Measurements from ENCODE around the gene FOXJ1.

Gene FOXJ1

DNA sequence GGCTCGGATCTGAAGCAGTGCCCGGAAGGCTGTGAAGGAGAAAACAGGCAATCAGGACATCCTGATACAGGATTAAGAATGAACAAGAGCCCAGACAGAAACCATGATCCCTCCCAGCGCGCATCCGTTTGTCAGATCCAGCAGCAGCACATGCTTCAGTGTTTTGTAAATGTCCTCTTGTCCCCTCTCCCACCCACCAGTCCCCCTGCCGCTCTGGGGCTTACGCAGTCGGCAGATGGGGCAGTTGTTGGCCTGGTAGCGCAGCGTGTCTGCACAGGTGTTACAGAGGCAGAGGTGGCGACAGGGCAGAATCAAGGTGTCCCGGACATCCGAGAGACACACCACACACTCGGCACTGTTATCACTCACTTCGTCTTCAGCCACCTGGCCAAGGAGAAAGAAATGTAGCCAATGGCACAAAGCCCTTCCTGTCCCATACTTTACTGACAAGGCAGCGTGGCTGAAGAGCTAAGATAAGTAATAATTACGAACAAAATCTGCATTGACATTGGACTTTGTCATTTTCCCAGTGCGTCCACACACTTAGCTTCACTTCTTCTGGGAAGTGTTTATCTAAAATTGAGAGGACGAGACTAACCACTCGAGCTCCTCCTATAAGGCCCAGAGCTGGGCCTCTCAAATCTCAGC, 20.7 kb upstream of the FOXJ1 start:
- in situ Hi-C loops (cut with HindIII; ENCODE audit: low sequenced_read_pairs): no loop called here

- in situ Hi-C loops (cut with HindIII; ENCODE audit: low sequenced_read_pairs): no loop called here
These were observed 20.0 kb upstream of the FOXJ1 start for GRCh38 chr17:76160896-76161528.

DNA sequence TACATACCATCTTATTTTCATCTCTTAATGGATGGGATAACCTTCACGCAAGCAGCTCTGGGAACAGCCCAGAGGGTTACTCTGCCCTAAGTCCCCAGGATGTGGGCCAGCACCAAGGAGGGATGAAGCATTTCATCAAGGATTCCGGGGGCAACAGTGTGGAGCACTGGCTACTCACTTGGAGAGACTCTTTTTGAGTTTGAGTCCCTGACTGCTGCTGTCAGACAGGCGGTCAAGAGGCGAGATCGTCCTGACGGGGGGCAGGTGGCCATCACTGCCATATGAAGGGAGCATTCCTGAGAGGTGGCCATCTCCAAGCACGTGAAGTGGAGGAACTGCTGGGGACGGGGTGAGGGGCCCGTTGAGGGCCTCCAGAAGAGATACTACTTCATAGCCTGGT, 18.1 kb upstream of the FOXJ1 start:
- in situ Hi-C loops (cut with HindIII; ENCODE audit: low sequenced_read_pairs): no loop called here

- in situ Hi-C loops (cut with HindIII; ENCODE audit: low sequenced_read_pairs): no loop called here
These were observed 16.7 kb upstream of the FOXJ1 start for GRCh38 chr17:76157759-76158158.

GRCh38 chr17:76156662-76156991, 15.6 kb upstream of the FOXJ1 start:
- in situ Hi-C loops (cut with HindIII; ENCODE audit: low sequenced_read_pairs): no loop called here

DNA sequence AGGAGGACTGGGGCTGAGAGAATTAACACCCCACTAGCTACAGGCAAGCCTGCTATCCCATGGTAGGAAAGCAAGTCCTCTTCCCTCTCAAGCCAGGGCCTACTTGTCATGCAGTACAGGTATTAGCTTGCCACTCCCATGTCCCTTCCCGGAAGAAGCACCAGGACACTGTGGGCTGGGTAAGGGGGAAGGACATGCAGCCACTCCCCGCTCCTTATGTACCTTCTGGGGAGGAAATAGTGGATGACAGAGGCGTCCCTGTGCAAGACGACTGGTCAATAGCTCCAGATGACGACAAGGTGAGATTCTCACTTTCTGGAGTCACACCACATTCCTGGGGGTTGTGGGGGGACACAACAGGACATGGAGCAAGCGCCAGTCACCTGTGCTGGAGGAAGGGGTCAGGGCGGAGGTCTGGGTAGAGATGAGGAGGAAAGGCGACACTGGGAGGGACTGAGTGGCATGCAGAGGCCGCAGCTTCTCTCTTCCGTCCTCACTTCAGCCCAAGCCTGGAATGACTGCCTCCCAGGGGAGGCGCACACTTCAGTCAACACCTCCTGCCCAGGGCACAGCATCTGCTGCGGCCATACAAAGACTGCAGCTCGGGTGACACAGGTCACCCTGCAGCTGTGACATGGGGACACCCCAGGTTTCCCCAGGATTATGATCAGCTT, 15.1 kb upstream of the FOXJ1 start:
- in situ Hi-C loops (cut with HindIII; ENCODE audit: low sequenced_read_pairs): no loop called here

DNA sequence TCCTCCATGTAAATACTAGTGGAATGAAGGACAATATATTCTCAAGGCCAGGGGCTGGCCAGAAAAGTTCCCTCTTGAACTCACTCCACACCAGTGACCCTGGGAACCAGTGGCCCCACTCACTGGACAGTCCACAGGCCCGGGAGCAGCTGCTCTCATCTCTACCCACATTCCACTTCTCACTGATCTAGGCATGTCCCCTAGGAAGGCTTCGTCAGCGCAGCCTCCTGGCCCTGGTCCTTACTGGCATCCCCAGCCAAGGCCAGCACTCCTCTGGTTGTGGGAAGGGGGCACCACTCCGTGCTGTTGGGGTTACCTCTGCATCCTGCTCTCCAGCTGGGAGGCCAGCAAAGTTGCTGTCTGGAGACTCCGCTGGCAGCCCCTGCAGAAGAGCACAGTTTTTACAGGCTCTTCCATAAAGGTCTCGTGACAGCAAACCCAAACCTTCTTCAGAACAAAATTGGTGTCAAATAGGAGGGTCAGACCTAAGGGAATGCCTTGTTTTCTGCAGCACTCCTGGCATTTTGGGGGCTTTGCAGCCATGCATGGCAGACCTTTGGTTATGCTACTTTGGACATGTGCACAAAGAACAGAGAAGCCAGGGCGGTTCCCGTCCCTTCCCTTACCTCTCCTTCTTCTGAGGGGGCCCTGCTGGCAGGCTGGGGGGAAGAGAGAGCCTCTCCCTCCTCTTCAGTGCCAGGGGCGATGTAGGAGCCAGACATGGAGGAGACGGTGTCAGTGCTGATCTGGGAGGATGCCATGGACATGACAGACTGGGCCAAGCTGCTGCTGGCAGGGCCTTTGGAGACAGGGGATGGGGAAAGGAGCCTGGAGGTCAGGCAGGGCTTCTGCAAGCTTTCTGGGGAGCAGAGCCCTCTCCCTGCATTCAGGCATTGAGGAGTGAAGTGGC, 14.1 kb upstream of the FOXJ1 start:
- in situ Hi-C loops (cut with HindIII; ENCODE audit: low sequenced_read_pairs): no loop called here

DNA sequence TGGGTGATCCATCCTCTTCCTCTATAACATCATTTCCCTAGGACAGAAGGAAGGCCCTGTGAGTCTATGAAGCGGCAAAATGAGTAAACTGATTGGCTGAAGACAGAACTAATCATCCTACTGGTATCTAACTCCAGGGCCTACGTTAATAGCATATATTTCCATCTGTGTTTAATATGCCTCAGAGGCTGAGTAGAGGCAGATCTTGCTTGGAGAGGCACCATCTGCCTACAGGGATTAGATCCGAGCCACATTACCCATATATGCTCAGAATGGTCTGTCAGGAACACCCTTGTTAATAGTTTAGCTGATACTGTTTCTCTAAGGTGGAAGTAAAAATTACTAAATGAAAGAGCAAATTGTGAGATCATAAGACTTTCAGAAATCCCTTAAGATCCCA, 13.2 kb upstream of the FOXJ1 start:
- in situ Hi-C loops (cut with HindIII; ENCODE audit: low sequenced_read_pairs): no loop called here

- in situ Hi-C loops (cut with HindIII; ENCODE audit: low sequenced_read_pairs): no loop called here
These were observed 12.6 kb upstream of the FOXJ1 start for GRCh38 chr17:76153640-76154039.

GRCh38 chr17:76153202-76153601, 12.2 kb upstream of the FOXJ1 start:
- in situ Hi-C loops (cut with HindIII; ENCODE audit: low sequenced_read_pairs): no loop called here

DNA sequence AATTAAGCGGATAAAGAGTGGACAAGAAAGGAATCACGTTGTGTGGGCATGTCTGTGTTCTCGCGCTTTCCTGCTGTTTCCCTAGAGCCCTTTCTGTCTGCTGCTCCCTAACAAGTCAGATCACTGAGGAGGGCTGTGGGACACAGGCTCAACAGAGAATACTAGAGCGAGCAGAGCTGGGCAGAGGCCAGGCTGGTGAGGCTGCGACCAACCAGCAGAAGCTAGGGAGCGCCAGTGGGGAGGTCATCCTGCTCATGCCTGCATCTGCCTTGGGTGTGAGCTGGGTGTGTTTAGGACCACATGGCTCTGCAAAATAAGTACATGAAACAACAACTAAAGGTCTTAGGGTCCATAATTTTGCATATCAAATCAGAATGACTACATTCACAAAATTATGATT, 11.5 kb upstream of the FOXJ1 start:
- in situ Hi-C loops (cut with HindIII; ENCODE audit: low sequenced_read_pairs): no loop called here

DNA sequence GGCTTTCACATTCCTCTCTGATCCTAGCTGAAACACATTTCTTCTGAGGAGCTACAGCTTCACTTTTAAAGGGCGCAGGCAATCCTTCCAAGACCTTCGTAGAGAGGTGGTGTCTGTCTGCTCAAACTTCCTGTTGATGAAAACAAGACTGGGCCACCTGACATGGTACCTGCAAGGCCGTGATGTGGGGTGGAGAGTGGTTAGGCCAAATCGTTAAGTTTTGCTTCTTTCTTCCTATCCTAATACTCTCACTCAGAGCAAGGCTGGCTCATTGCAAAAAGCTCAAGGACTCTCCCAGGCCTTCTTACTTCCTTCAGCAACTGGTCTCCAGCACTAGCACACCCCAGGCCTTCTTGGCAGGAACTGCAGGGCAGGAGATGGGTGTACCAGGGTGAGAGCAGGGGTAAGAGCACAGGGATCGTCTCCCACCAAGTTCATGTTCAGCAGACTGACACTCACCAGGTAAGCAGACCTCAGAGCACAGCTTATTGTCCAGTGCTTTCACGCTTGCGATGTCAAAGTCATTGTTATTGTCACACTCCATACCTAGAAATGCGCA, 10.9 kb upstream of the FOXJ1 start:
- in situ Hi-C loops (cut with HindIII; ENCODE audit: low sequenced_read_pairs): no loop called here

DNA sequence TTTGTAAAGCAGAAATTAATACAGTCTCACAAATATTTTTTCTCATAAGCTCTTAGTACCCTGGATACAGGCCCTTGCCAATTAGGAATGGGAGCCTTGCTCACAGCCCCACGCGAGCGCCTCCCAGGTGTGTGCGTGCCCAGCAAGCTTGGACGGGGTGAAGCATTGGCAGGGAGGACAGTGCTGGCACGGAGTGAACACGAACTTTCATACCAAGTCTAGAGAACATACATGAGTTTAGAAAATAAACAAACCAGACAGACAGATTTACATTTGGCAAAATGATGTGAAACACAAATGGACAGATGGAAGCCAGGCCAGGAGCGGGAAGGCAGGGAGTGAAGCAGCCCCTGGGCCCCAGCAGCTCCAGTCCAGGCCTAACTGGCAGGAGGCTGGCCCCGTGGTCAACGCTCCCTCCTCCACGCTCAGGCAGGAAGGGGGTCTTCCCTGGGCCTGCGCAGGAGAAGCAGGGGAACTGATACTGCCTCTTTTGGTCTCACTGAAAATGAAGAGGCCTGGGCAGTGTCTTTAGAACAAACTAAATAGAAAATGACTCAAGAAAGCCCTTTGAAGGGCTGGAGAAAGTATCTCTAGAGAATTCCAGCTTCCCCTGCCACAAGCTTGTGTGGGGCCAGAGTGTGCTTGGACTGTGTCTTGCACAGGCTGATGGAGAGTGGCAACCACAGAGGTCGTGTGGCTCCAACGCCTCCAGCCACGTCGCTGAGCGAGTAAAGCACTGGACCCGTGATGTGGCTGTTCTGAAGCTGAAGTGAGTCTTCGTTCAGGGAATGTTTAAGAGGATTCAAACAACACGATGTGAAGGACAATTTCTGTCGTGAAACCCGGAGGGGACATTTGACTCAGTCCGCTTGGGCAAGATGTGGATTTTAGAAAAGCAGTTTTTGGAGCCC, 9.9 kb upstream of the FOXJ1 start:
- in situ Hi-C loops (cut with HindIII; ENCODE audit: low sequenced_read_pairs): no loop called here

DNA sequence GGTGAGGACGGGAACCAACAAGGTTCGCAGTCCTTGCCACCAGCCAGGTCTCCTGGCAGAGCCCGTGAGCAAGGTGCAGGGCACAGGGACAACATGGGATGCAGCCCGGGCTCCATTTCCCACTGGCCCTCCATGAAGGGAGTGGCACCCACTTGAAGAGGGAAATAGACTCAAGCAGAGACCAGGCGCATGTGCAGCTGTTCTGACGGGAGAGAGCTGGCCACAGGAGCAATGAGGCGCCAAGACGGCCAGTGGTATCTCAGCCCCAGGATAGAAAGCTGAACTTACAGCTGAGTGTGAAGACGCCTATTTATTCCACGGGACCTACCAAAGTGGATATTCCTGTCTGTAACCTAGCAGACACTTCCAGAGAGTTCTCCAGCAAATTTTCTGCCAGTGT, 8.2 kb upstream of the FOXJ1 start:
- in situ Hi-C loops (cut with HindIII; ENCODE audit: low sequenced_read_pairs): no loop called here

DNA sequence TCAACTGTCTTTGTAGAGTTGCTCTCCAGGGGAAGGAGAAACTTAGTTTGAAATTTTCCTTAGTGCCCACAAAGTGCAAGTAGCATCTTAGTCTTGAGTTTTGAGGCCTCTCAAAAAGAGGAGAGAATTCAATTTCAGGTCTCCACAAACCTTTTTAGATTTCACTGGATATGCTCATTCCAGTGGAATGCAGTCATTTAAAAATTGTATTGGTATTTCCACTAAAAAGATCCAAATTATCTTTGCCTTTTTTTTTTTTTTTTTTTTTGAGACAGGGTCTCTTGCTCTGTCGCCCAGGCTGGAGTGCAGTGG, 6.9 kb upstream of the FOXJ1 start:
- in situ Hi-C loops (cut with HindIII; ENCODE audit: low sequenced_read_pairs): no loop called here

GRCh38 chr17:76147211-76148014, 6.4 kb upstream of the FOXJ1 start:
- in situ Hi-C loops (cut with HindIII; ENCODE audit: low sequenced_read_pairs): no loop called here

DNA sequence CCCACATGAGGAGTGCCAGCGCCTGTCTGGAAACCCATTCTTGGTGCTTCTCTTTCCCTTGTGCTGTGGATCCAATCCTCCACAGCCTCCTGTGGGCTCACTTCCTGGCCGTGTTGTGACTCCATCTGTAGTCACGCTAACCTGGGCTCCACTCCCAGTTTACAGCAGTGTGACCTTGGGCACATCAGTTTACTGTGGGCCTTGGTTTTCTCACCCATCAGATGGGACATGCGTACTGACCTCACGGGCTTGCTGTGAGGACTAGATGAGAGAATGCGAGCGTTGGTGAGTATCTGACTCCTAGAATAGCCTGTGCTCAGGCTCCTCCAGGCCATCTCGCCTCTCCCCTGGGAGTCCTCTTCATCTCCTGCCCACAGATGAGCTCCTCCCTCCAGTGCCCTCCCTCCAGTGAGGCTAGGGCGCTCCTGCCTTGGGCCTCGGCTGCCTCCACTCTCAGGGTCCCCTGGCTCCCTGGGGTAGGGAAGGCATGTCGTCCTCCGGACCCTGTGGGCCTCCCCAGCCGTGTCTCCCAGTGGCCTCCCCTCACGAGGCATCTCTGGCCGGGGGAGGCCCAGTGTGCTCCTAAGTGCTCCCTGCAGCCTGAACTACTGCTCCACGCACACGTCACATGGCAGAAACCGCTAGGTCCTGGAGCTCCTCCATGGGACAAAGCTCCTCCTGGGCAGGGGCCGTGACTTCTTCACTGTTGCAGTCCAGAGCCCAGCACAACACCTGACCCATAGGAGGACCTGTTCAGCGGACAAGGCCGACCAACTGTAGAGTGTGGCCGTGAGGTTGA, 5.2 kb upstream of the FOXJ1 start:
- in situ Hi-C loops (cut with HindIII; ENCODE audit: low sequenced_read_pairs): no loop called here

- in situ Hi-C loops (cut with HindIII; ENCODE audit: low sequenced_read_pairs): no loop called here
These were observed 4.4 kb upstream of the FOXJ1 start for GRCh38 chr17:76145231-76146052.
